Measurements from ENCODE around the gene CAMTA1.
"Not testable (repeated sequence)": the region's sequence is repeated elsewhere in the genome, so short reads cannot be mapped to it uniquely, and the experiment has no call there.

Gene CAMTA1

GRCh38 chr1:6909857-6910256 lies 124.6 kb downstream of the CAMTA1 start:
- no peak for DNase-seq

GRCh38 chr1:6911021-6911941 lies 126.0 kb downstream of the CAMTA1 start:
- no peak for DNase-seq

GRCh38 chr1:6911974-6912373 lies 126.7 kb downstream of the CAMTA1 start:
- no peak for DNase-seq

DNA sequence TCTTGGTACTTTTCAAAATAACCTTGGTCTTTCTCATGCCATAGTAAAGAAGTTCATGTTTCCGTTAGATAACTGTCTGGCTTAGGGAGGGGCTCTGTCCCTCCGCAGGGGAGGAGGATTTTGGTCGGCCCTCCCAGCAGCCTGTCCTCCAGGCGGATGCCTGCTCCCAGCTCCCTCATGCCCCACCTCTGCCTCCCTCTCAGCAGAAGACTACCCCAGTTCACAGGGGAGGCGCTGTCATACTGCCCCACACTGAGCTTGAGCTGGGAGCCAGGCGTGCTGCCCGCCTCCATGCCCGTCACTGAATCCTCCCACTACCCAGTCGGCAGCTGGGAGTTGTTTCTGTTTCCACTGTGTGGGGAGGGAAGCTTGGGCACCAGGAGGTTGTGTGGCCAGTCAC lies 127.3 kb downstream of the CAMTA1 start:
- no peak for DNase-seq

- no peak for DNase-seq
Measured at GRCh38 chr1:6913086-6913485, 127.8 kb downstream of the CAMTA1 start.

- DNase-seq, result no peak
Measured at GRCh38 chr1:6914706-6915105, 129.5 kb downstream of the CAMTA1 start.

DNA sequence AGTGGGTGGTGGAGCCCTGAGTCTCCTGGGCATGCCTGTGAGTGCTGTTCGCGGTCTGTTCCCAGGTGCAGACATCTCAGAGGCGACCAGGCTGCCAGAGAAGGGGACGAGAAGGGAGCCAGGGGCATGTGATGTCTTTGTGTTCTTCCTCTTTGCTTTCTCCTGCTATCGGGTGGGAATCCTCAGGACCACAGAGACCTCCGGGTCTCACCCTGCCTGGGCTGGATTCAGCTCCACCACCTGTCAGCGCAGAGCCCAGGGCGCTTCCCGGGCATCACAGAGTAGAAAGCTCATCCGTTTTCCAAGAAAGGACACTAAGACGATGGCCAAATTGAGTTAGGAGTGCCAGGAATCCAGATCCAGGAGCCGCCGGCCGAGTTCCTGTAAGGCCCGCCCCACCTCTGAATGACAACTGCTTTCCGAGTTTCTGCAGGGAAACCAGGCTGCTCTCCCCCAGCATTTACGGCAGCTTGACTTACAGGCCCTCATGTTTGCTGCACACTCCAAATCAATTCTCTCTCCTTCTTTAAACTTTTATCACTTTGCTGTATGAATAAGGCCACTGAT lies 130.8 kb downstream of the CAMTA1 start:
- no peak for DNase-seq

DNA sequence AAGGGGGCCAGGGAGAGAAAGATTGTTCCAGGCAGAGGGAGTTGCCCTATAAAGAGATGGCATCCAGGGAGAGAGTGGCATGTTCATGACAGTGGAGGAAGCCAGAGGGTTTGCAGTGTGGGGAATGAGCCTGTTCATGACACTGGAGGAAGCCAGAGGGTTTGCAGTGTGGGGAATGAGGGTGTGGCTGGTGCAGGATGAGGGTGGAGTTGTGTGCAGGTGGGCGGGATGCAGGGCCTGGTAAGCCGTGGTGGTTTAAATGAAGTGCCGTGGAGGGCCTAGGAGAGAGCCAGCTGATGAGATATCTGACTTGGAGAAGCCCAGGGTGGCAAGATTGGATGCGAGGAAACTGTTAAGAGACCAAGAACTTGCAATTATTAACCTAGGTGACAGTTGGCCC lies 131.8 kb downstream of the CAMTA1 start:
- DNase-seq, result no peak

GRCh38 chr1:6918186-6918924 lies 133.1 kb downstream of the CAMTA1 start:
- DNase-seq, result no peak

DNA sequence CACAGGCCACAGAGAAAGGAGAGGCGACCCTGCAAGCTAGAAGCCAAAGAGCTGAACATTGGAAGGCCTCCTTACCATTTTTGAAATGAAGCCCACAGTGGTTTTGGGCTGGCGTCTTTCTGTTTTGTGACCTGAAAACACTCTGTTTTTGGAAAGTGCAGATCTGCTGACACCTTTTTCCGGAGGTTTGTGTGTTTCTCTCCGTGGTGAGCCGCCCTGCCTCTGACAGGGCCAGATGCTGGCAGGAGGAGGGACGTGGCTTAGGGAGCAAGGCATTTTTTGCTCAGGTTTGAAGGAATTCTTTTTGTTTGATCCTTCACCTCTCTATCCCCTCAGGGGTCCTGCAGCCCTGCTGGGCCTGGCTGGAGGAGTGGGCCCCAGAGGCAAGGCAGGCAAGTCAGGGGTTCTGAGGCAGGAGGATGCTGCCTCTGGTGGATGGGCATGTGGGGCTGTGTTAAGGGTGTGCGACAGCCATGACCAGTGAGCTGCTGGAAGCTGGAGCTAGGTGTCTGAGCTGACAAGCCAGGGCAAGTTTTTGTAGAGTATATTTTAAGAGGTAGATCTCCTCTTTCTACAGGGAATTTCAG lies 133.8 kb downstream of the CAMTA1 start:
- DNase-seq, result no peak

DNA sequence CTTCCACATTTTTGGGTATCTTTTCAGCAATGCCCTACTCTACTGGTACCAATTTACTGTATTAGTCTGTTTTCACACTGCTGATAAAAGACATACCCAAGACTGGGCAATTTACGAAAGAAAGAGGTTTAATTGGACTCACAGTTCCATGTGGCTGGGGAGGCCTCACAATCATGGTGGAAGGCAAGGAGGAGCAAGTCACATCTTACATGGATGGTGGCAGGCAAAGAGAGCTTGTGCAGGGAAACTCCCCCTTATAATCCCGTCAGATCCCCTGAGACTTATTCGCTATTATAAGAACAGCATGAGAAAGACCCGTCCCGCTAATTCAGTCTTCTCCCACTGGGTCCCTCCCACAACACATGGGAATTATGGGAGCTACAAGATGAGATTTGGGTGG lies 136.3 kb downstream of the CAMTA1 start:
- not testable (repeated sequence) for DNase-seq

DNA sequence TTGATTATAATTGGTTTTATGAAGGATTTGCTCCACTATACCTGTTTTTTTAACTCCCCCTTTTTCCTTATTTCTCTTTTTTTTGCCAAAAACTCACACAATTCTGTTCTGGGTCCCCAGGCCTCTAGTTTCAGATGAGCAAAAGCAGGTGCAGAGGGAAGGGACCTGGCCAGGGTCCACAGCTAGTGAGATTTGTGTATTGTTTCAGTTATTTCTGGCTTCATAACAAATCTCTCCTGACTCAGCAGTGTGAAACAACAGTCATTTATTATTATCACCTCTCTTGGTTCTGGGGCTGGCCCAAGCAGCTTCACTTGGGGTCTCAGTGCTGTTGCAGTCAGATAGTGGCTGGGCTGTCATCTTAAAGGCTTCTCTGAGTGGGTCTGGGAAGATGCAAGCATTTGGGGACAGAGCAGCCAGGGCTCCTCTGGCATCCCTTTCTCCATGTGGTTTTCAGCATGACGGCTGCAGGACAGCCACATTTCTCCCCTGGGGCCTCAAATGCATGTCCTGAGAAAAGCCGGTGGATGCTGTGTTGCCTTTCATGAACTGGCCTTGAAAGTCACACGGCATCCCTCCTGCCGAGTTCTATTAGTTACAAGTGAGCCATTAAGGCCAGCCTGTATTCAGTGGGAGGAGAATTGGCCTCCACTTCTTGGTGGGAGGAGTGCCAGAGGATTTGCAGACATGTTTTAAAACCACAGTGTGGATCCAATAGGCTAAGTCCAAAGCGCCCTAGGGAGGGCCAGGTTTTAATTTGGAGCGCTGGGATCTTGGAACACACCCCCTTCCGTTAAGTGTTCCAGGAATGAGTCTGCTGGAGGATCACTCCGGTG lies 137.1 kb downstream of the CAMTA1 start:
- no peak for DNase-seq

- DNase-seq, result no peak
Measured at GRCh38 chr1:6923012-6923411, 137.8 kb downstream of the CAMTA1 start.

GRCh38 chr1:6923416-6923815 lies 138.2 kb downstream of the CAMTA1 start:
- DNase-seq, result no peak

DNA sequence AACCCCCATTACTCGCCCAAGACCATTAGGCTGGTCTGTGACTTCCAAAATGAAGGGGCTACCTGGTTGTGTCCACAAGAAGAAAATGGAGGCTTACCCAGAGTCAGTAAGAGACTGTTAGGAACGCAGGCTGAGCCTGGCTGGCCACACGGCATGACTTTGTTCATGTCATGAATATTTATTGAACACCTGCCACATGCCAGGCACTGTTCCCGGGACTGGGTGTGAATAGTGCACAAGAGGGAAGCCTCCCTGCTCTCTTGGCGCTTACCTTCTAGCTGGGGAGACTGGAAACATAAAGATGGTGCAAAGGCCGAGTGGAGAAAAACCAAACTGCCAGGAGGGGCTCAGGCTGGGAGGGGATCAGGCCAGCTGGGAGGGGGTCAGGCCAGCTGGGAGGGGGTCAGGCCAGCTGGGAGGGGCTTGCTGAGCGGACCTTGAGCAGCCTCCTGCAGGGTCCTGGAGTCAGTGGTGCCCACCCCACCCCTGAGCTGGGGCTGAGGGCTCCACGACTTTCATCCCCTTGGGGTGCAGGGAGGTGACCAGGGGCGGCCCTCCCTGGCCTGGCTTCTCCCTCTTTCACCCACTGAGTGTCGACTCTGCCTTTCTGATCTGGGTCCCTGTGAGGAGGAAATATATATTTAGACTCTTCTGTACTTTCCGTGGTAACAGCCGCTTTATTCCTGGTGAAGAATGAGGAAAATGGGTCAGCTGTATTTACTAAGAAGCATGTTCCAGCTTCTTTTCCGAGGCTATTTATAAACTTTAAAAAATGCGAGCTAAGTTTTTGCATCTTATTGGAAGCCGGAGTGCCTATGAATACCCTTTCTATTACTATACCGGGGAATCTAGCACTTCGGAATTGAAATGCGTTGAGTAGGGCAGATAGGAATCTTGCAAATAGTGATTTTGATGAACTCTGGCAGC lies 139.0 kb downstream of the CAMTA1 start:
- DNase-seq, result no peak

DNA sequence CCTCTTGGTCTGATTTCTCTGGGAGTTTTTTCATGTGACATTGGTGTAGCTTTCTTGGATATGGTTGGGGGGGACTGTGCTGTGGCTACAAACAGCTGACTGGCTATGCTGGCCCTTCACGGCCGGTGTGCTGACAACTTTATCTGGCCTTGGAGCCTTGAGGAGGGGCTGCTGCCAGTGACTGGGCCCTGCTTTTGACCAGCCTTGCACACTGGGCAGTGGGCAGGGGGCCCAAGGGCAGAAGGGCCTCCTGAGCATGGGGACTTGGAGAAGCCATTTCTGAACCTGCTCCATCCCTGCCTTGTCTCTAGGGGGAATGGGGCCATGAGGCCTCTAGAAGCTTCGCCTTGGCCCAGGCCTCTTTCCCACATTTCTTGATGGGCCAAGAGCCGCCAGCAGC lies 139.6 kb downstream of the CAMTA1 start:
- no peak for DNase-seq

DNA sequence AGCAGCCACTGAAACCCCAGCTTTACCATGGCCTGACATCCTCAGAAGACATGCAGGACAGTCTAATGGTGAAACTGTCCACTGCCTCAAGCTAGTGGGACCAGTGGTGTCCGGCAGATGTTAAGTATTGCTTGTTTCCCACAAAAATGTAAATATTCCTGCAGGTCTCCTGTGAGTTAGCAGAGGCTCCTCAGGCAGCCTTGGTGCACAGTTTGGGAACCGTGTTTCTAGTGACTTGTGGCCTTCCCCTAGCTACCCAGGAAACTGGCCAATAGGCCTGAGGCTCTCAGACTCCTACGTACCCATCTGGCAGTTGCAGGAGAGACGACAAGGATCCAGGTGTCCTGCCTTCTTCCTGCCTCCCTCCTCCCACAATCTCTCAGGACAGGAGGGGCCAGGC lies 142.4 kb downstream of the CAMTA1 start:
- DNase-seq, result no peak

DNA sequence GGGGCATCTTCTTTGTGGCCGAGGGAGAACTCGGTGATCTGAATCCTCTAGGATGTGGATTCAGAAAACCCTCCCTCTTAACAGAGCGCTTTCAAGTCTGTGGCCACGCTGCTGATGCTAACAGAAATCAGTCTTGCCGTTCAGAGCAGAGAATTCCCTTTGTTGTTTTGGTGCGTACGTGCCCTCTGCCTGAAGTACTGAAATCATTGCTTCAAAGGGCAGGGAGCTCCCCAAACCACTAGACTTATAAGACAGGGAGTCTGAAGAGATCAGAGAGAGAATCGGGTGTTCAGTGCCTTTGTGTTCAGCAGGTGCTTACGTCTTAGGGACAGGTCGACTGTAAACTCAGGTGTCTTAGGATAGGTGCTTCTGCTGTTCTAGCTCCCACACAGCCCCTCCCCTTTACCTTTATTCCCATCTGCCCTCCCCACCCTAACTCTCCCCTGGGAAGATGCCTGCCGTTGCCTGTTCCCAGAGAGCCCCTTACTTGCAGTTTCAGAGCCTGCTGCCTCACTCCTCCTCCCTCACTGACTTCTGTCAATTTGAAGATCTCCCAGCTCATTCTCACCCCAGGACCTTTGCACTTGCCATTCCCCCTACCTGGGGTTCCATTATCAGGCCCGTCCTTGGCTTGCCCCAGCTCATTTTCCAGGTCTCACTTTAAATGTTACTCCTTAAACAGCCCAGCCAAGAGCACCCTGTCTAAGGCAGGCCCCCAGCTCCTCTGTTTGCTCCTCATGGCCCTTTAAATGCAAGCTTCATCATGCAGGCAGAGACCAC lies 143.0 kb downstream of the CAMTA1 start:
- DNase-seq, result no peak

DNA sequence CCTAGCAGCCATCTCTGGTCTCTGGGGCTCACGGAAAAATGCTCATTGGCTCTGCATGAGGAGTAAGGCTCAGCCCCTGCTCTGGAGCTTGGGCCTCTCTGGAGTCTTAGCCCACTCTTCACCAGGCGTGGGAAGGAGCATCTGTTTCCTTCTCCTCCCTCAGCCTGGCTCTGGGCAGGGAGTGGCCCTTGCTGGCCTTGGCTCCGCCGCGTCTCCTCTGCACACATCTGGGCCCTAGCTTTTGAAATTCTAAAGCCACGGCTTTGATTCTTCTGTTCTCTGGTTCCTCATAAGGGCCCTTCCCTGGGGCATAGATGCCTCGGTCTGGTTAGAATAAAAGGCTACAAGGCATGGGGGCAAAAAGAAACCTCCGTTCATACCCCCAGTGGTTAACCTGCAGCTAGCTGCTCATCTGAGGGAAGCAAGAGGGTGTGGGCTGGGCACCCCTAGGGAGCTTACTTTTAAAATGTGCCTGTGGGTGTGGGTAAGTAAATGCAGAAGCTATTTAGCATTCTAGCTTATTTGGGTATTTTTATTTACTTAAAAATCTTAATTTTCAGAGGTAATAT lies 145.6 kb downstream of the CAMTA1 start:
- DNase-seq, result no peak

DNA sequence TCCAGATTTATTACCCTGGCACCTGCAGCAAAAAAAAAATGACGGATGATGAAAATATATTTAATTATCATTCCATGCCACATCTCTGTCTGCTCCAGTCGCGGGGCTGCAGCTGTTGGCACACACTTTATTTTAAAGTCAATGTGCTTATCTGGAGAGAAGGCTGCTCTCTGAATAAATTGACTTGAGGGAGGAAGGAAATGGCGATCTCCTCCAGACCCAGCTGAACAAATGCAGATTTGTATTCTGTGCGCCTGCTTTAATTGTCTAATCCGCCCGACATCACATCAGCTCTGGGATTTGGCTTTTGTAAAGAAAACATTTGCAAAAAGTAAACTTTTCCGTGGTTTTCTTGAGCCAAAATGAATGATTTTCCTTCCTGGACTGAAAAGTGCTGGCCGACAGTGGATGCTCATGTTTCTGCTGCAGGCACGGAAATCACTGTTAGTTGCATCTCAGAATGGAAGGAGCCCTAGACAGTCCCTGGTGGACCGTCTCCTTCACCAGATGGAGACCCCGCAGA lies 150.2 kb downstream of the CAMTA1 start:
- DNase-seq, result no peak
